Measurements from ENCODE around the gene AFAP1L2. TPM values are rescaled to one million over a fixed set of nuclear protein-coding genes. Genes with fewer than 3 reads are reported as not detected.
A peak's percentile ranks its signal among the peaks of the same experiment; 100 is the strongest.

The AFAP1L2 gene
- total and polyA plus RNA-seq, 8 donors, result 2.6 to 25.0 (median 10.0) TPM

GRCh38 chr10:114276671-114277070 lies 127.6 kb downstream of the AFAP1L2 start:
- DNase-seq, result peak in 1 of 2 donors; percentile 23
- Histone ChIP-seq H3K9me3 (no peaks in the 10 kb centered on the region), H3K27ac (no peak overlapping the region), H3K27me3 (peaks cover 0 to 12% (median 0%) of the 10 kb centered on the region in 3 donors), H3K4me3 (no peak overlapping the region), H3K4me1 (peaks cover 7 to 14% (median 12%) of the 10 kb centered on the region in 4 donors), H3K36me3 (no peaks in the 10 kb centered on the region)
- intact Hi-C loops (cut with DNase I; ENCODE audit: low total_unique reads), result no loop called here
- WGBS, 5 donors, result 90 to 98% (median 93%) methylated on average over 6 of the region's 6 CpGs
- TF ChIP-seq, protein P1, sequence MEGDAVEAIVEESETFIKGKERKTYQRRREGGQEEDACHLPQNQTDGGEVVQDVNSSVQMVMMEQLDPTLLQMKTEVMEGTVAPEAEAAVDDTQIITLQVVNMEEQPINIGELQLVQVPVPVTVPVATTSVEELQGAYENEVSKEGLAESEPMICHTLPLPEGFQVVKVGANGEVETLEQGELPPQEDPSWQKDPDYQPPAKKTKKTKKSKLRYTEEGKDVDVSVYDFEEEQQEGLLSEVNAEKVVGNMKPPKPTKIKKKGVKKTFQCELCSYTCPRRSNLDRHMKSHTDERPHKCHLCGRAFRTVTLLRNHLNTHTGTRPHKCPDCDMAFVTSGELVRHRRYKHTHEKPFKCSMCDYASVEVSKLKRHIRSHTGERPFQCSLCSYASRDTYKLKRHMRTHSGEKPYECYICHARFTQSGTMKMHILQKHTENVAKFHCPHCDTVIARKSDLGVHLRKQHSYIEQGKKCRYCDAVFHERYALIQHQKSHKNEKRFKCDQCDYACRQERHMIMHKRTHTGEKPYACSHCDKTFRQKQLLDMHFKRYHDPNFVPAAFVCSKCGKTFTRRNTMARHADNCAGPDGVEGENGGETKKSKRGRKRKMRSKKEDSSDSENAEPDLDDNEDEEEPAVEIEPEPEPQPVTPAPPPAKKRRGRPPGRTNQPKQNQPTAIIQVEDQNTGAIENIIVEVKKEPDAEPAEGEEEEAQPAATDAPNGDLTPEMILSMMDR (IDR thresholded peaks at IDR 0.05), result no peak
- TF ChIP-seq POLR2A (IDR thresholded peaks at IDR 0.05) (no peak), POLR2AphosphoS5 (IDR thresholded peaks at IDR 0.05) (no peak), EP300 (IDR thresholded peaks at IDR 0.05) (no peak)

DNA sequence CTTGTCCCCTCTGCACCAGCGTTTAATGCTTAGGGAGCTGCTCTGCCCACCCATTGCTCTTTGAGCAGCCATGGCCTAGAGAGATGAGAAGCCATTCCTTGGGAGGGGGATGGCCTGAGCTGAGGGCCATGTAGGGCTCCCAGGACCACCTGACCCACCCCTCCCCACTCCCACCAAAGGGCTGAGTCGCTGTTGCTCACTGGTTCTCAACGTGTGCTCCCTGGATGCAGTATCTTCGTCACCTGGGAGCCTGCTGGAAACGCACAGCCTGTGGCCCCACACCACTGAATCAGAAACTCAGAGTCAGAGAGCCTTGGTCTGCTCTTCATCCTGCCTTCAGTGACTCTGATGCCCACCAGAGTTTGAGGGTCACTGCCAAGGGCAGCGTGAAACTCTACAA lies 128.2 kb downstream of the AFAP1L2 start:
- intact Hi-C loops (cut with DNase I; ENCODE audit: low total_unique reads), result no loop called here

GRCh38 chr10:114274616-114275453 lies 129.5 kb downstream of the AFAP1L2 start:
- no peaks in the 10 kb centered on the region for H3K9me3 ChIP-seq
- H3K36me3 ChIP-seq, result no peaks in the 10 kb centered on the region
- TF ChIP-seq POLR2A (IDR thresholded peaks at IDR 0.05), result no peak
- no peak for TF ChIP-seq POLR2AphosphoS5 (IDR thresholded peaks at IDR 0.05)
- TF ChIP-seq, protein P1 (IDR thresholded peaks at IDR 0.05), result no peak
- TF ChIP-seq EP300 (IDR thresholded peaks at IDR 0.05), result no peak
- no peak overlapping the region for H3K4me3 ChIP-seq
- H3K27ac ChIP-seq, result no peak overlapping the region
- DNase-seq, result no peak
- peaks cover 0 to 6% (median 0%) of the 10 kb centered on the region in 3 donors for H3K27me3 ChIP-seq
- 88 to 96% (median 93%) methylated on average over 16 of the region's 16 CpGs for WGBS, 5 donors
- H3K4me1 ChIP-seq, result peaks cover 14 to 20% (median 15%) of the 10 kb centered on the region in 4 donors
- intact Hi-C loops (cut with DNase I; ENCODE audit: low total_unique reads), result no loop called here

More for the DNA sequence above, 128.2 kb downstream of the AFAP1L2 start:
- H3K9me3 ChIP-seq, result no peaks in the 10 kb centered on the region
- H3K4me1 ChIP-seq, result peaks cover 12 to 20% (median 15%) of the 10 kb centered on the region in 4 donors
- no peak for DNase-seq
- H3K4me3 ChIP-seq, result no peak overlapping the region
- H3K36me3 ChIP-seq, result no peaks in the 10 kb centered on the region
- 86 to 92% (median 91%) methylated on average over 6 of the region's 6 CpGs for WGBS, 5 donors
- peaks cover 0 to 9% (median 0%) of the 10 kb centered on the region in 3 donors for H3K27me3 ChIP-seq
- H3K27ac ChIP-seq, result no peak overlapping the region
- no peak for TF ChIP-seq POLR2A (IDR thresholded peaks at IDR 0.05)

- Histone ChIP-seq H3K27me3 (peaks cover 0 to 6% (median 0%) of the 10 kb centered on the region in 3 donors), H3K4me3 (no peak overlapping the region), H3K36me3 (no peaks in the 10 kb centered on the region), H3K9me3 (no peaks in the 10 kb centered on the region), H3K4me1 (peaks cover 7 to 25% (median 10%) of the 10 kb centered on the region in 4 donors), H3K27ac (no peak overlapping the region)
- DNase-seq, result no peak
- 78 to 97% (median 91%) methylated on average over 3 of the region's 3 CpGs for WGBS, 5 donors
- intact Hi-C loops (cut with DNase I; ENCODE audit: low total_unique reads), result no loop called here
- TF ChIP-seq EP300 (IDR thresholded peaks at IDR 0.05) (no peak), POLR2AphosphoS5 (IDR thresholded peaks at IDR 0.05) (no peak), POLR2A (IDR thresholded peaks at IDR 0.05) (no peak)
- TF ChIP-seq, protein P1 (IDR thresholded peaks at IDR 0.05), result no peak
Observed at GRCh38 chr10:114273910-114274309, 130.4 kb downstream of the AFAP1L2 start.

- no peak overlapping the region for H3K4me3 ChIP-seq
- DNase-seq, result no peak
- H3K27ac ChIP-seq, result no peak overlapping the region
- WGBS, 5 donors, result 86 to 95% (median 93%) methylated on average over 6 of the region's 6 CpGs
- H3K36me3 ChIP-seq, result no peaks in the 10 kb centered on the region
- no peaks in the 10 kb centered on the region for H3K27me3 ChIP-seq
- TF ChIP-seq POLR2AphosphoS5 (IDR thresholded peaks at IDR 0.05) (no peak), POLR2A (IDR thresholded peaks at IDR 0.05) (no peak), EP300 (IDR thresholded peaks at IDR 0.05) (no peak)
- TF ChIP-seq, protein P1 (IDR thresholded peaks at IDR 0.05), result no peak
- H3K4me1 ChIP-seq, result peaks cover 8 to 25% (median 11%) of the 10 kb centered on the region in 4 donors
- H3K9me3 ChIP-seq, result no peaks in the 10 kb centered on the region
- intact Hi-C loops (cut with DNase I; ENCODE audit: low total_unique reads), result no loop called here
Observed at GRCh38 chr10:114272696-114273095, 131.6 kb downstream of the AFAP1L2 start.

Data from stomach (tissue), 9 donors.